Lower leg skin (tissue), 4 donors: Measurements from ENCODE around the gene ZRANB3. TPM values are rescaled to one million over a fixed set of nuclear protein-coding genes. Genes with fewer than 3 reads are reported as not detected.

ENCODE experiments used
- DNase-seq, 2 donors: peaks; one replicate each; pipeline ENCODE4 v3.0.0-alpha.2; 2019; ENCODE audit warnings: low spot score in 2 of 2
- H3K4me3 ChIP-seq: fragments of 200-600 bp; sonication (generic); 2 replicates; pipeline ENCODE4 v1.5.1; 2017; ENCODE audit warnings: mild to moderate bottlenecking, low read depth; ENCODE audit not compliant: poor library complexity, severe bottlenecking
- CTCF ChIP-seq, 3 donors: fragments of 450-650 bp; IDR thresholded peaks; one replicate each; pipeline ENCODE4 v1.5.1; 2016; ENCODE audit warnings: antibody characterized with exemption in 3 of 3, mild to moderate bottlenecking in 3 of 3, moderate library complexity in 2 of 3
- POLR2A ChIP-seq, 2 donors: fragments of 450-650 bp; IDR thresholded peaks; one replicate each; pipeline ENCODE4 v1.6.1; 2016 to 2017; ENCODE audit warnings: antibody characterized with exemption in 2 of 2, mild to moderate bottlenecking in 1 of 2, moderate library complexity in 1 of 2
- WGBS, 2 donors: methylation state at CpG; one replicate each; pipeline ENCODE4 v1.1.5; 2018; 5-methylcytosine and 5-hydroxymethylcytosine counted together
- intact Hi-C: fragments of 100-400 bp; cut with DNase I; formaldehyde crosslinking; loops from one replicate; pipeline ENCODE4 v1.15.0; 2023; ENCODE audit warnings: low total_unique reads
- total RNA-seq, 4 donors: library from RNA; depleted of rRNA; stranded (reverse); fragments of >200 nt; gene quantifications; one replicate each; pipeline ENCODE4 v1.1.0, GENCODE V29; 2016

Gene ZRANB3
- total RNA-seq, 4 donors from 2014 or later = 2.1 to 8.1 (median 4.1) TPM

- intact Hi-C loops = no loop called here
- 20 to 56% methylated on average over 1 of the region's 1 CpG for WGBS, 2 donors
These were observed 300.9 kb downstream of the ZRANB3 start for GRCh38 chr2:135230150-135230549.

GRCh38 chr2:135227386-135227785 is 303.6 kb downstream of the ZRANB3 start:
- no peak overlapping the region for H3K4me3 ChIP-seq
- no peak for DNase-seq
- TF ChIP-seq POLR2A (IDR thresholded peaks at IDR 0.05) (no peak), CTCF (IDR thresholded peaks at IDR 0.05) (no peak)
- 41 to 79% methylated on average over 1 of the region's 1 CpG for WGBS, 2 donors
- intact Hi-C loops = no loop called here

More at GRCh38 chr2:135230150-135230549, 300.9 kb downstream of the ZRANB3 start:
- no peak for DNase-seq
- TF ChIP-seq CTCF (IDR thresholded peaks at IDR 0.05) = no peak
- no peak for TF ChIP-seq POLR2A (IDR thresholded peaks at IDR 0.05)
- H3K4me3 ChIP-seq = no peak overlapping the region

GRCh38 chr2:135226961-135227360 is 304.1 kb downstream of the ZRANB3 start:
- no peak overlapping the region for H3K4me3 ChIP-seq
- intact Hi-C loops = no loop called here
- WGBS, 2 donors = 46 to 55% methylated on average over 1 of the region's 1 CpG
- TF ChIP-seq CTCF (IDR thresholded peaks at IDR 0.05) (no peak), POLR2A (IDR thresholded peaks at IDR 0.05) (no peak)
- DNase-seq = no peak

- no peak for DNase-seq
- no peak overlapping the region for H3K4me3 ChIP-seq
- TF ChIP-seq POLR2A (IDR thresholded peaks at IDR 0.05) (no peak), CTCF (IDR thresholded peaks at IDR 0.05) (no peak)
- intact Hi-C loops = no loop called here
These were observed 305.2 kb downstream of the ZRANB3 start for GRCh38 chr2:135225781-135226180.

- H3K4me3 ChIP-seq = no peak overlapping the region
- no peak for DNase-seq
- no peak for TF ChIP-seq CTCF (IDR thresholded peaks at IDR 0.05)
- TF ChIP-seq POLR2A (IDR thresholded peaks at IDR 0.05) = no peak
- 74 to 92% methylated on average over 1 of the region's 1 CpG for WGBS, 2 donors
- intact Hi-C loops = no loop called here
These were observed 311.8 kb downstream of the ZRANB3 start for GRCh38 chr2:135219226-135219625.

- DNase-seq = no peak
- intact Hi-C loops = no loop called here
- TF ChIP-seq CTCF (IDR thresholded peaks at IDR 0.05) (no peak), POLR2A (IDR thresholded peaks at IDR 0.05) (no peak)
- no peak overlapping the region for H3K4me3 ChIP-seq
- 89 to 93% methylated on average over 2 of the region's 2 CpGs for WGBS, 2 donors
These were observed 312.6 kb downstream of the ZRANB3 start for GRCh38 chr2:135218426-135218825.
